ENCODE data around the gene CYB5B. TPM values are rescaled to one million over a fixed set of nuclear protein-coding genes. Genes with fewer than 3 reads are reported as not detected.

The CYB5B gene
- total and polyA plus RNA-seq, 2 donors (not counting 3 experiments of a cell fraction or from before 2014, with no cell fraction given), result 175 to 176 TPM

DNA sequence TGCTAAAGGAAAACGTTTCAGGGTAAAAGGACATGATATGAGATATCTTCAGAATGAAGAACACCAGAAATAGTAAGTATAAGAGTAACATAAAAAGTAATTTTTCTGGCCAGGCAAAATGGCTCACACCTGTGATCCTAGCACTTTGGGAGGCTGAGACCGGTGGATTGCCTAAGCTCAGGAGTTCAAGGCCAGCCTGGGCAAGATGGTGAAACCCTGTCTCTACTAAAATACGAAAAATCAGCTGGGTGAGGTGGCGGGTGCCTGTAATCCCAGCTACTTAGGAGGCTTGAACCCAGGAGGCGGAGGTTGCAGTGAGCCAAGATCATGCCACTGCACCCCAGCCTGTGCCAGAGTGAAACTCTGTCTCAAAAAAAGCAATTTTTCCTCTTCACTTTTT, 84.7 kb downstream of the CYB5B start:
- ChIA-PET POLR2A (interaction anchor here (0.6 kb wide), 1 partner anchor 79 kb away, joined by 6 read pairs; no protein-coding TSS in a partner anchor), CTCF (interaction anchor here (1.0 kb wide), 1 partner anchor 13 kb away, joined by 3 read pairs; no protein-coding TSS in a partner anchor)
- Histone ChIP-seq H3K9ac (replicated peaks; ENCODE audit: extremely low read depth, insufficient read depth, low read length) (no peak overlapping the region), H2AFZ (ENCODE audit: low read depth, low read length) (no peak overlapping the region), H3K27ac (ENCODE audit: insufficient read depth, low read depth, low read length) (no peak overlapping the region), H4K20me1 (replicated peaks; ENCODE audit: control insufficient read depth, extremely low read depth, insufficient read depth, low read length) (no peaks in the 10 kb centered on the region), H3K9me1 (replicated peaks; ENCODE audit: control insufficient read depth, extremely low read depth, insufficient read depth, low read length) (no peaks in the 10 kb centered on the region), H3K27me3 (ENCODE audit: control insufficient read depth in 2 of 2, insufficient read depth in 2 of 2, low read length in 2 of 2) (peaks cover 0 to 6% of the 10 kb centered on the region in 2 experiments), H3K9me3 (replicated peaks; ENCODE audit: control insufficient read depth, insufficient read depth, low read length) (no peaks in the 10 kb centered on the region), H3K79me2 (ENCODE audit: control insufficient read depth, insufficient read depth, low read length) (no peaks in the 10 kb centered on the region), H3K4me3 (replicated peaks in 1 of 3; ENCODE audit: insufficient read depth in 1 of 3, low read depth in 1 of 3, low read length in 3 of 3) (no peak overlapping the region), H3K4me1 (ENCODE audit: control insufficient read depth, extremely low read depth, insufficient read depth, low read length) (no peaks in the 10 kb centered on the region), H3K36me3 (ENCODE audit: control insufficient read depth in 2 of 2, extremely low read depth in 1 of 2, insufficient read depth in 2 of 2, low read length in 2 of 2) (no peaks in the 10 kb centered on the region), H3K4me2 (ENCODE audit: insufficient read depth, low read length) (no peak overlapping the region)
- dilution Hi-C loops (cut with MboI; ENCODE audit: extremely low pct_ligation_motif_present, low sequenced_read_pairs) (no loop called here), intact Hi-C loops (cut with micrococcal nuclease) (no loop called here)
- no peak for FAIRE-seq
- no peak for TF ChIP-seq EZH2 (IDR thresholded peaks at IDR 0.05; ENCODE audit: borderline replicate concordance, low read depth, low read length, severe bottlenecking)
- TF ChIP-seq POLR2AphosphoS5 (IDR thresholded peaks at IDR 0.05; ENCODE audit: insufficient read depth, low read depth, low read length), result no peak
- TF ChIP-seq JUN (IDR thresholded peaks at IDR 0.05; ENCODE audit: borderline replicate concordance, insufficient read depth, insufficient read length, low read depth), result no peak
- no peak for TF ChIP-seq MYC (IDR thresholded peaks at IDR 0.05; ENCODE audit: low read depth, low read length)
- TF ChIP-seq FOS (IDR thresholded peaks at IDR 0.05; ENCODE audit: borderline replicate concordance, insufficient read depth, low read length), result no peak
- TF ChIP-seq, protein P1, sequence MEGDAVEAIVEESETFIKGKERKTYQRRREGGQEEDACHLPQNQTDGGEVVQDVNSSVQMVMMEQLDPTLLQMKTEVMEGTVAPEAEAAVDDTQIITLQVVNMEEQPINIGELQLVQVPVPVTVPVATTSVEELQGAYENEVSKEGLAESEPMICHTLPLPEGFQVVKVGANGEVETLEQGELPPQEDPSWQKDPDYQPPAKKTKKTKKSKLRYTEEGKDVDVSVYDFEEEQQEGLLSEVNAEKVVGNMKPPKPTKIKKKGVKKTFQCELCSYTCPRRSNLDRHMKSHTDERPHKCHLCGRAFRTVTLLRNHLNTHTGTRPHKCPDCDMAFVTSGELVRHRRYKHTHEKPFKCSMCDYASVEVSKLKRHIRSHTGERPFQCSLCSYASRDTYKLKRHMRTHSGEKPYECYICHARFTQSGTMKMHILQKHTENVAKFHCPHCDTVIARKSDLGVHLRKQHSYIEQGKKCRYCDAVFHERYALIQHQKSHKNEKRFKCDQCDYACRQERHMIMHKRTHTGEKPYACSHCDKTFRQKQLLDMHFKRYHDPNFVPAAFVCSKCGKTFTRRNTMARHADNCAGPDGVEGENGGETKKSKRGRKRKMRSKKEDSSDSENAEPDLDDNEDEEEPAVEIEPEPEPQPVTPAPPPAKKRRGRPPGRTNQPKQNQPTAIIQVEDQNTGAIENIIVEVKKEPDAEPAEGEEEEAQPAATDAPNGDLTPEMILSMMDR (IDR thresholded peaks at IDR 0.05; ENCODE audit: extremely low read depth in 1 of 2, insufficient read depth in 1 of 2, low read depth in 1 of 2, low read length in 2 of 2), result no peak
- TF ChIP-seq POLR2A (IDR thresholded peaks at IDR 0.05; ENCODE audit: low read depth, low read length), result no peak
- TF ChIP-seq GATA2 (IDR thresholded peaks at IDR 0.05; ENCODE audit: insufficient read depth, insufficient read length, low read depth, low read length), result no peak
- TF ChIP-seq, protein P2, sequence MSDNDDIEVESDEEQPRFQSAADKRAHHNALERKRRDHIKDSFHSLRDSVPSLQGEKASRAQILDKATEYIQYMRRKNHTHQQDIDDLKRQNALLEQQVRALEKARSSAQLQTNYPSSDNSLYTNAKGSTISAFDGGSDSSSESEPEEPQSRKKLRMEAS (IDR thresholded peaks at IDR 0.05; ENCODE audit: insufficient read depth, insufficient read length), result no peak
- no TSS peak for BruUV-seq (replicated peaks)
- no peak for DNase-seq (ENCODE audit: low read depth, low spot score)

Data from endothelial cell of umbilical vein (primary cell).